GM12892 (cell line): ENCODE data around the gene UTP20.

Source experiments
- POLR2A ChIP-seq: IDR thresholded peaks from 2 replicates; pipeline ENCODE4 v1.6.1; 2011; ENCODE audit warnings: low read depth, low read length, control low read depth
- POLR2AphosphoS5 ChIP-seq: IDR thresholded peaks from 2 replicates; pipeline ENCODE4 v1.6.1; 2011; ENCODE audit warnings: low read depth, low read length, control low read depth
- TAF1 ChIP-seq: IDR thresholded peaks from 2 replicates; pipeline ENCODE4 v1.6.1; 2011; ENCODE audit warnings: low read depth, mild to moderate bottlenecking, control low read depth, low read length, borderline replicate concordance

GRCh38 chr12:101305794-101306193 is 25.9 kb downstream of the UTP20 start:
- TF ChIP-seq POLR2A (no peak), TAF1 (no peak), POLR2AphosphoS5 (no peak)
